Hepatocyte (in vitro differentiated cells): Measurements from ENCODE around the gene YARS2. TPM values are rescaled to one million over a fixed set of nuclear protein-coding genes. Genes with fewer than 3 reads are reported as not detected.

Experiments used
- DNase-seq: peaks from one replicate; pipeline ENCODE4 v3.0.0-alpha.2; 2016; ENCODE audit warnings: low spot score
- H2AFZ ChIP-seq: fragments of 200-600 bp; sonication (generic); 2 replicates; pipeline ENCODE4 v1.6.0; 2016; ENCODE audit warnings: antibody characterized with exemption, mild to moderate bottlenecking
- H3K27ac ChIP-seq: fragments of 200-600 bp; sonication (generic); 2 replicates; pipeline ENCODE4 v1.5.1; 2016; ENCODE audit warnings: mild to moderate bottlenecking
- H3K27me3 ChIP-seq: fragments of 200-600 bp; sonication (generic); 2 replicates; pipeline ENCODE4 v1.6.1; 2016
- H3K36me3 ChIP-seq: fragments of 200-600 bp; sonication (generic); replicated peaks from 2 replicates; pipeline ENCODE4 v1.5.1; 2016; ENCODE audit warnings: low read depth; ENCODE audit not compliant: insufficient read depth
- H3K4me1 ChIP-seq: fragments of 200-600 bp; sonication (generic); 2 replicates; pipeline ENCODE4 v1.5.1; 2016; ENCODE audit warnings: mild to moderate bottlenecking, moderate library complexity; ENCODE audit not compliant: insufficient read depth
- H3K4me2 ChIP-seq: fragments of 200-600 bp; sonication (generic); 2 replicates; pipeline ENCODE4 v1.6.0; 2016
- H3K4me3 ChIP-seq: fragments of 200-600 bp; sonication (generic); 2 replicates; pipeline ENCODE4 v1.5.1; 2016; ENCODE audit warnings: mild to moderate bottlenecking
- H3K79me2 ChIP-seq: fragments of 200-600 bp; sonication (generic); 2 replicates; pipeline ENCODE4 v1.6.0; 2017; ENCODE audit warnings: mild to moderate bottlenecking
- H3K9me2 ChIP-seq: fragments of 200-600 bp; sonication (generic); replicated peaks from 2 replicates; pipeline ENCODE4 v1.6.0; 2017; ENCODE audit warnings: mild to moderate bottlenecking; ENCODE audit not compliant: insufficient read depth
- H3K9me3 ChIP-seq: fragments of 200-600 bp; sonication (generic); 2 replicates; pipeline ENCODE4 v1.5.1; 2016; ENCODE audit warnings: low read depth, mild to moderate bottlenecking
- H4K20me1 ChIP-seq: fragments of 200-600 bp; sonication (generic); 2 replicates; pipeline ENCODE4 v1.6.0; 2016; ENCODE audit warnings: mild to moderate bottlenecking; ENCODE audit not compliant: insufficient read depth, poor library complexity, severe bottlenecking
- EZH2 ChIP-seq: fragments of 200-600 bp; sonication (generic); IDR thresholded peaks from 2 replicates; pipeline ENCODE4 v1.6.1; 2016; ENCODE audit warnings: antibody characterized with exemption, mild to moderate bottlenecking, borderline replicate concordance
- EZH2phosphoT487 ChIP-seq: fragments of 200-600 bp; sonication (generic); IDR thresholded peaks from one replicate; pipeline ENCODE4 v1.6.1; 2018; ENCODE audit warnings: antibody characterized with exemption, mild to moderate bottlenecking, low read depth, moderate library complexity; ENCODE audit not compliant: unreplicated experiment, severe bottlenecking
- WGBS: methylation state at CpG from one replicate; pipeline ENCODE4 v1.1.6; 2016; ENCODE audit warnings: low lambda C conversion rate; ENCODE audit errors: missing lambda C conversion rate; 5-methylcytosine and 5-hydroxymethylcytosine counted together
- polyA plus RNA-seq: library from polyadenylated mRNA; unstranded; fragments of >200 nt; fragmentation: Nextera tagmentation; extraction: Ambion mirVana; gene quantifications from 2 replicates; pipeline ENCODE4 v1.2.1, GENCODE V29; 2016
- total RNA-seq: library from RNA; depleted of rRNA; stranded (reverse); fragments of >200 nt; gene quantifications from 2 replicates; pipeline ENCODE4 v1.2.3, GENCODE V29; 2014
- TF ChIP-seq, protein P1 (sequence below): fragments of 200-600 bp; sonication (generic); IDR thresholded peaks from 2 replicates; pipeline ENCODE4 v1.5.1; 2016; ENCODE audit warnings: antibody characterized with exemption, mild to moderate bottlenecking; ENCODE audit not compliant: poor library complexity

Gene YARS2
- total and polyA plus RNA-seq, 2 experiments from 2014 or later = 34.2 to 34.4 TPM

DNA sequence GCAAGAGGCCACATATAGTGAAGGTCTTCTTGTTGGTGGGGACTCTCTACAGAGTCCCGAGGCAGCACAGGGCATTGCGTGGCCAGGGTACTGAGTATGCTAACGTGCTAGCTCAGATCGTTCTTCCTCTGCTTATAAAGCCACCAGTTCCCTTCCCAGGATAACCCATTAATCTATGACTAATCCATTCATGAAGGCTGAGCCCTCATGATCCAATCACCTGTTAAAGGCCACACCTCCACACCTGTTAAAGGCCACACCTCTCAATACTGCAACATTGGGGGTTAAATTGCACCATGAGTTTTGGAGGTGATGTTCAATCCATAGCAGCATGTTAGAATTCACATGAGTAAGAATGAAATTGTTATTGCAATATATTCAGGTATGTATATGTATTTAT is 12.8 kb upstream of the YARS2 start:
- Histone ChIP-seq H3K9me3 (no peaks in the 10 kb centered on the region), H3K4me3 (no peak overlapping the region), H3K9me2 (no peaks in the 10 kb centered on the region), H3K79me2 (no peaks in the 10 kb centered on the region), H3K27me3 (no peaks in the 10 kb centered on the region), H3K4me2 (no peak overlapping the region), H4K20me1 (no peaks in the 10 kb centered on the region), H2AFZ (no peak overlapping the region), H3K27ac (no peak overlapping the region), H3K36me3 (no peaks in the 10 kb centered on the region), H3K4me1 (no peaks in the 10 kb centered on the region)
- WGBS = 75% methylated on average over 4 of the region's 4 CpGs
- no peak for TF ChIP-seq EZH2phosphoT487
- TF ChIP-seq EZH2 = no peak
- TF ChIP-seq, protein P1, sequence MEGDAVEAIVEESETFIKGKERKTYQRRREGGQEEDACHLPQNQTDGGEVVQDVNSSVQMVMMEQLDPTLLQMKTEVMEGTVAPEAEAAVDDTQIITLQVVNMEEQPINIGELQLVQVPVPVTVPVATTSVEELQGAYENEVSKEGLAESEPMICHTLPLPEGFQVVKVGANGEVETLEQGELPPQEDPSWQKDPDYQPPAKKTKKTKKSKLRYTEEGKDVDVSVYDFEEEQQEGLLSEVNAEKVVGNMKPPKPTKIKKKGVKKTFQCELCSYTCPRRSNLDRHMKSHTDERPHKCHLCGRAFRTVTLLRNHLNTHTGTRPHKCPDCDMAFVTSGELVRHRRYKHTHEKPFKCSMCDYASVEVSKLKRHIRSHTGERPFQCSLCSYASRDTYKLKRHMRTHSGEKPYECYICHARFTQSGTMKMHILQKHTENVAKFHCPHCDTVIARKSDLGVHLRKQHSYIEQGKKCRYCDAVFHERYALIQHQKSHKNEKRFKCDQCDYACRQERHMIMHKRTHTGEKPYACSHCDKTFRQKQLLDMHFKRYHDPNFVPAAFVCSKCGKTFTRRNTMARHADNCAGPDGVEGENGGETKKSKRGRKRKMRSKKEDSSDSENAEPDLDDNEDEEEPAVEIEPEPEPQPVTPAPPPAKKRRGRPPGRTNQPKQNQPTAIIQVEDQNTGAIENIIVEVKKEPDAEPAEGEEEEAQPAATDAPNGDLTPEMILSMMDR = no peak
- no peak for DNase-seq

DNA sequence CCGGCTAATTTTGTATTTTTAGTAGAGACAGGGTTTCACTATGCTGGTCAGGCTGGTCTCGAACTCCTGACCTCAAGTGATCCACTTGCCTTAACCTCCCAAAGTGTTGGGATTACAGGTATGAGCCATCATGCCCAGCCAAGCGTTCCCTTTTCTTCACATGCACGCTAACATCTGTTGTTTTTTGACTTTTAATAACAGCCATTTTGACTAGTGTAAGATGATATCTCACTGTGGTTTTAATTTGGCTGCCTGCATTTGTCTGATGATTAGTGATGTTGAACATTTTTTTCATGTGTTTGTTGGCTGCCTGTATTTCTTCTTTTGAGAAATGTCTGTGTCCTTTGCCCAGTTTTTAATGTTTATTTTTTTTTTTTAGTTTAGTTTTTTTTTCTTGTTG is 10.2 kb upstream of the YARS2 start:
- no peak overlapping the region for H3K4me3 ChIP-seq
- no peak overlapping the region for H3K27ac ChIP-seq
- TF ChIP-seq EZH2phosphoT487 (no peak), EZH2 (no peak)
- TF ChIP-seq, protein P1 = no peak
- H4K20me1 ChIP-seq = no peaks in the 10 kb centered on the region
- 74% methylated on average over 4 of the region's 4 CpGs for WGBS
- H3K9me2 ChIP-seq = no peaks in the 10 kb centered on the region
- H2AFZ ChIP-seq = no peak overlapping the region
- no peak for DNase-seq
- no peak overlapping the region for H3K4me2 ChIP-seq
- H3K9me3 ChIP-seq = no peaks in the 10 kb centered on the region
- no peaks in the 10 kb centered on the region for H3K36me3 ChIP-seq
- H3K27me3 ChIP-seq = no peaks in the 10 kb centered on the region
- H3K4me1 ChIP-seq = no peaks in the 10 kb centered on the region
- no peaks in the 10 kb centered on the region for H3K79me2 ChIP-seq

GRCh38 chr12:32761716-32762115 is 6.0 kb upstream of the YARS2 start:
- Histone ChIP-seq H3K9me3 (no peaks in the 10 kb centered on the region), H3K4me3 (no peak overlapping the region), H3K36me3 (no peaks in the 10 kb centered on the region), H3K27me3 (no peaks in the 10 kb centered on the region), H2AFZ (no peak overlapping the region), H3K27ac (no peak overlapping the region), H3K9me2 (no peaks in the 10 kb centered on the region), H4K20me1 (no peaks in the 10 kb centered on the region), H3K4me2 (no peak overlapping the region), H3K79me2 (no peaks in the 10 kb centered on the region), H3K4me1 (peaks cover 3% of the 10 kb centered on the region)
- DNase-seq = no peak
- TF ChIP-seq EZH2phosphoT487 (no peak), EZH2 (no peak)
- TF ChIP-seq, protein P1 = no peak
- 80% methylated on average over 1 of the region's 1 CpG for whole genome bisulfite sequencing

DNA sequence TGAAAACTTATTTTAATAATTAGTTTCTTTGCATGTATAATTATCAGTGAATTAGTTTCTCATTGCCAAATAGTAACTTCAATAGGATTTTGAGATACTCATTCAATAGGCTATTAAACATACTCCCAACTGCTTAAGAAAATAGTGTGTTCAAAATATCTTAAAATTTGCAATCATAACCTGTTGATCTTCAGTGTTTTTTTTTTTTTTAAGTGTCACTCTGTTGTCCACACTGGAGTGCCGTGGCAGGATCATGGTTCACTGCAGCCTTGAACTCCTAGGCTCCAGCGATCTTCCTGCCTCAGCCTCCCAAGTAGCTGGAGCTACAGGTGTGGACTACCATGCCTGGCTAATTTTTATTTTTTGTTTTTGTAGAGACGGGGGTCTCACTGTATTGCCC is 1.5 kb upstream of the YARS2 start:
- Histone ChIP-seq H3K36me3 (no peaks in the 10 kb centered on the region), H4K20me1 (no peaks in the 10 kb centered on the region), H3K4me3 (no peak overlapping the region), H3K9me2 (no peaks in the 10 kb centered on the region), H3K27me3 (no peaks in the 10 kb centered on the region), H3K4me1 (peaks cover 10% of the 10 kb centered on the region), H3K4me2 (no peak overlapping the region), H3K9me3 (no peaks in the 10 kb centered on the region), H3K79me2 (peaks cover 33% of the 10 kb centered on the region), H3K27ac (no peak overlapping the region), H2AFZ (no peak overlapping the region)
- WGBS = 92% methylated on average over 3 of the region's 3 CpGs
- no peak for DNase-seq
- TF ChIP-seq, protein P1 = no peak
- no peak for TF ChIP-seq EZH2phosphoT487
- TF ChIP-seq EZH2 = no peak
